NK-92 treated with Interleukin-12 subunit alpha and Interleukin-12 subunit beta, amount 100 ng/mL, for 24 hours (cell line): ENCODE data around the gene DICER1.
"Not testable (repeated sequence)": the region's sequence is repeated elsewhere in the genome, so short reads cannot be mapped to it uniquely, and the experiment has no call there.

ENCODE experiments used
- DNase-seq: peaks from one replicate; lab custom pipeline; 2025; lab: John Stamatoyannopoulos, UW

Gene DICER1

GRCh38 chr14:95146079-95146771 is 11.1 kb downstream of the DICER1 start:
- no peak for DNase-seq

GRCh38 chr14:95144849-95145248 is 12.5 kb downstream of the DICER1 start:
- no peak for DNase-seq

- no peak for DNase-seq
Observed at GRCh38 chr14:95143808-95144620, 13.3 kb downstream of the DICER1 start.

- DNase-seq: no peak
Observed at GRCh38 chr14:95142208-95142607, 15.1 kb downstream of the DICER1 start.

- DNase-seq: no peak
Observed at GRCh38 chr14:95141684-95142083, 15.6 kb downstream of the DICER1 start.

- DNase-seq: no peak
Observed at GRCh38 chr14:95140060-95140858, 17.1 kb downstream of the DICER1 start.

- no peak for DNase-seq
Observed at GRCh38 chr14:95138876-95139275, 18.5 kb downstream of the DICER1 start.

GRCh38 chr14:95138455-95138854 is 18.9 kb downstream of the DICER1 start:
- DNase-seq: not testable (repeated sequence)

- no peak for DNase-seq
Observed at GRCh38 chr14:95137804-95138167, 19.5 kb downstream of the DICER1 start.

GRCh38 chr14:95137164-95137803 is 20.0 kb downstream of the DICER1 start:
- DNase-seq: no peak

- no peak for DNase-seq
Observed at GRCh38 chr14:95136631-95137030, 20.7 kb downstream of the DICER1 start.

GRCh38 chr14:95134304-95134933 is 22.9 kb downstream of the DICER1 start:
- no peak for DNase-seq

- no peak for DNase-seq
Observed at GRCh38 chr14:95133282-95133681, 24.0 kb downstream of the DICER1 start.

- DNase-seq: no peak
Observed at GRCh38 chr14:95132760-95133159, 24.6 kb downstream of the DICER1 start.

GRCh38 chr14:95130549-95130948 is 26.8 kb downstream of the DICER1 start:
- DNase-seq: no peak

GRCh38 chr14:95128140-95128539 is 29.2 kb downstream of the DICER1 start:
- no peak for DNase-seq

- no peak for DNase-seq
Observed at GRCh38 chr14:95127531-95127911, 29.8 kb downstream of the DICER1 start.

- no peak for DNase-seq
Observed at GRCh38 chr14:95126906-95127530, 30.3 kb downstream of the DICER1 start.

GRCh38 chr14:95125915-95126314 is 31.4 kb downstream of the DICER1 start:
- DNase-seq: no peak

GRCh38 chr14:95125221-95125620 is 32.1 kb downstream of the DICER1 start:
- DNase-seq: no peak

GRCh38 chr14:95123891-95124579 is 33.3 kb downstream of the DICER1 start:
- DNase-seq: no peak
